Progenitor cell of endocrine pancreas (in vitro differentiated cells): Measurements from ENCODE around the gene POGLUT2. TPM values are rescaled to one million over a fixed set of nuclear protein-coding genes. Genes with fewer than 3 reads are reported as not detected.
"Not testable (repeated sequence)": the region's sequence is repeated elsewhere in the genome, so short reads cannot be mapped to it uniquely, and the experiment has no call there.

Experiments used
- DNase-seq: peaks from one replicate; pipeline ENCODE4 v3.0.0; 2021; ENCODE audit warnings: low spot score; ENCODE audit not compliant: unreplicated experiment
- H3K27ac Mint-ChIP-seq: 2 replicates; pipeline ENCODE4 v1.8.0; 2021; ENCODE audit warnings: mild to moderate bottlenecking, moderate library complexity, mixed read lengths
- H3K27me3 Mint-ChIP-seq: 2 replicates; pipeline ENCODE4 v1.8.0; 2021; ENCODE audit warnings: mixed read lengths
- H3K36me3 Mint-ChIP-seq: 2 replicates; pipeline ENCODE4 v1.8.0; 2022; ENCODE audit warnings: mixed read lengths; ENCODE audit not compliant: insufficient read depth
- H3K4me1 Mint-ChIP-seq: 2 replicates; pipeline ENCODE4 v1.8.0; 2021; ENCODE audit warnings: low read depth, mixed read lengths
- H3K4me3 Mint-ChIP-seq: 2 replicates; pipeline ENCODE4 v1.8.0; 2021; ENCODE audit warnings: low read depth, mild to moderate bottlenecking, moderate library complexity, mixed read lengths
- H3K9me3 Mint-ChIP-seq: 2 replicates; pipeline ENCODE4 v1.8.0; 2021; ENCODE audit warnings: low read depth, mixed read lengths
- CTCF ChIP-seq: fragments of 200-600 bp; sonication (generic); IDR thresholded peaks from one replicate; pipeline ENCODE4 v1.5.0; 2021; ENCODE audit warnings: antibody characterized with exemption, mild to moderate bottlenecking; ENCODE audit not compliant: unreplicated experiment
- total RNA-seq: library from RNA; stranded (reverse); gene quantifications from 2 replicates; pipeline ENCODE4 v1.2.1, GENCODE V29; 2021

The POGLUT2 gene
- total RNA-seq, 1 donor from 2014 or later = 20.2 TPM

GRCh38 chr13:102788683-102789082, 10.1 kb downstream of the POGLUT2 start:
- H3K27me3 Mint-ChIP-seq = no peaks in the 10 kb centered on the region
- TF ChIP-seq CTCF = no peak
- H3K9me3 Mint-ChIP-seq = no peaks in the 10 kb centered on the region
- no peak overlapping the region for H3K27ac Mint-ChIP-seq
- no peak overlapping the region for H3K4me3 Mint-ChIP-seq
- peaks cover 12% of the 10 kb centered on the region for H3K36me3 Mint-ChIP-seq
- H3K4me1 Mint-ChIP-seq = no peaks in the 10 kb centered on the region
- no peak for DNase-seq

- no peak overlapping the region for H3K27ac Mint-ChIP-seq
- no peaks in the 10 kb centered on the region for H3K27me3 Mint-ChIP-seq
- no peak for TF ChIP-seq CTCF
- H3K9me3 Mint-ChIP-seq = peaks cover 9% of the 10 kb centered on the region
- peaks cover 23% of the 10 kb centered on the region for H3K36me3 Mint-ChIP-seq
- no peak for DNase-seq
- H3K4me3 Mint-ChIP-seq = no peak overlapping the region
- no peaks in the 10 kb centered on the region for H3K4me1 Mint-ChIP-seq
Measured at GRCh38 chr13:102784483-102784882, 14.3 kb downstream of the POGLUT2 start.

- H3K36me3 Mint-ChIP-seq = peaks cover 19% of the 10 kb centered on the region
- DNase-seq = no peak
- H3K4me3 Mint-ChIP-seq = no peak overlapping the region
- no peaks in the 10 kb centered on the region for H3K4me1 Mint-ChIP-seq
- no peak for TF ChIP-seq CTCF
- no peak overlapping the region for H3K27ac Mint-ChIP-seq
- H3K27me3 Mint-ChIP-seq = no peaks in the 10 kb centered on the region
- H3K9me3 Mint-ChIP-seq = peaks cover 9% of the 10 kb centered on the region
Measured at GRCh38 chr13:102781591-102781990, 17.2 kb downstream of the POGLUT2 start.

GRCh38 chr13:102780656-102781055, 18.1 kb downstream of the POGLUT2 start:
- not testable (repeated sequence) for H3K27me3 Mint-ChIP-seq, H3K27ac Mint-ChIP-seq, DNase-seq, H3K4me1 Mint-ChIP-seq, H3K9me3 Mint-ChIP-seq, H3K4me3 Mint-ChIP-seq
- H3K36me3 Mint-ChIP-seq = peaks cover 19% of the 10 kb centered on the region

- H3K4me3 Mint-ChIP-seq = no peak overlapping the region
- H3K4me1 Mint-ChIP-seq = no peaks in the 10 kb centered on the region
- peaks cover 19% of the 10 kb centered on the region for H3K36me3 Mint-ChIP-seq
- no peak overlapping the region for H3K27ac Mint-ChIP-seq
- H3K27me3 Mint-ChIP-seq = no peaks in the 10 kb centered on the region
- DNase-seq = no peak
- H3K9me3 Mint-ChIP-seq = peaks cover 9% of the 10 kb centered on the region
- no peak for TF ChIP-seq CTCF
Measured at GRCh38 chr13:102779436-102780159, 19.2 kb downstream of the POGLUT2 start.

GRCh38 chr13:102777736-102778135, 21.0 kb downstream of the POGLUT2 start:
- TF ChIP-seq CTCF = no peak
- Mint-ChIP-seq H3K27me3 (no peaks in the 10 kb centered on the region), H3K27ac (no peak overlapping the region), H3K9me3 (peaks cover 9% of the 10 kb centered on the region), H3K4me1 (peaks cover 3% of the 10 kb centered on the region), H3K36me3 (peaks cover 13% of the 10 kb centered on the region), H3K4me3 (no peak overlapping the region)
- no peak for DNase-seq
